Breast epithelium (tissue), 3 donors: ENCODE results near the gene PRSS57.
A peak's percentile ranks its signal among the peaks of the same experiment; 100 is the strongest.

Experiments used
- POLR2AphosphoS5 ChIP-seq, 3 donors: sonication (generic); formaldehyde crosslinking; IDR thresholded peaks; one replicate each; pipeline ENCODE4 v1.6.1; 2017; ENCODE audit warnings: antibody characterized with exemption in 3 of 3
- TF ChIP-seq, protein P1 (sequence below), 3 donors: fragments of 450-650 bp; IDR thresholded peaks; one replicate each; pipeline ENCODE4 v1.5.1; 2016 to 2017; ENCODE audit warnings: antibody characterized with exemption in 3 of 3, mild to moderate bottlenecking in 3 of 3, moderate library complexity in 3 of 3

DNA sequence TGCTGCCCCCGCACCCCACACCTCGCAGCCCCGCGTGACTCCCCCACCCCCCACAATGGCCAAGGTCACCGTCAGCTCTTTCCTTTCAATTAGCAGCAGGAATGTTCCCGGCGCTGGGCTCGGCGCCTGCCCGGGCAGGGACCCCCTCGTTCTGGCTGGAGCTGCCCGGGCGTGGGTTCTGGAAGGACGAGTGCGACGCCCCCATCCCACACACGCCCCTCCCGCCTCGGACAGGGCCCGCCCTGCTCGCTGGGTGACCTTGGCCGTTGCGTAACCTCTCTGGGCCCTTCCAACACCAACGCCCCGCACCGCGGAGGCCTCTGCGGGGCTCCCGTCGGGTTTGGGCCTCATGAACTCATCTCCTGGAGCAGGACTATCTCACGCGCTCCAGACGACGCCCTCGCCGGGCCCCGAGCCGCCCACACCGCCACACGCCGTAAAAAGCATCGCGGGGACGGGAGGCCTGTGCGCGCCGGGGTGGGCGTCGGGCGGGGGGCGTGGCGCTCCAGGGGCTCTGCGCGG, 23.8 kb upstream of the PRSS57 start:
- TF ChIP-seq, protein P1, sequence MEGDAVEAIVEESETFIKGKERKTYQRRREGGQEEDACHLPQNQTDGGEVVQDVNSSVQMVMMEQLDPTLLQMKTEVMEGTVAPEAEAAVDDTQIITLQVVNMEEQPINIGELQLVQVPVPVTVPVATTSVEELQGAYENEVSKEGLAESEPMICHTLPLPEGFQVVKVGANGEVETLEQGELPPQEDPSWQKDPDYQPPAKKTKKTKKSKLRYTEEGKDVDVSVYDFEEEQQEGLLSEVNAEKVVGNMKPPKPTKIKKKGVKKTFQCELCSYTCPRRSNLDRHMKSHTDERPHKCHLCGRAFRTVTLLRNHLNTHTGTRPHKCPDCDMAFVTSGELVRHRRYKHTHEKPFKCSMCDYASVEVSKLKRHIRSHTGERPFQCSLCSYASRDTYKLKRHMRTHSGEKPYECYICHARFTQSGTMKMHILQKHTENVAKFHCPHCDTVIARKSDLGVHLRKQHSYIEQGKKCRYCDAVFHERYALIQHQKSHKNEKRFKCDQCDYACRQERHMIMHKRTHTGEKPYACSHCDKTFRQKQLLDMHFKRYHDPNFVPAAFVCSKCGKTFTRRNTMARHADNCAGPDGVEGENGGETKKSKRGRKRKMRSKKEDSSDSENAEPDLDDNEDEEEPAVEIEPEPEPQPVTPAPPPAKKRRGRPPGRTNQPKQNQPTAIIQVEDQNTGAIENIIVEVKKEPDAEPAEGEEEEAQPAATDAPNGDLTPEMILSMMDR (IDR thresholded peaks at IDR 0.05) = no peak
- peak in 1 of 3 donors; percentile 78 for TF ChIP-seq POLR2AphosphoS5 (IDR thresholded peaks at IDR 0.05)
